Measurements from ENCODE around the gene GCHFR.

Gene GCHFR

DNA sequence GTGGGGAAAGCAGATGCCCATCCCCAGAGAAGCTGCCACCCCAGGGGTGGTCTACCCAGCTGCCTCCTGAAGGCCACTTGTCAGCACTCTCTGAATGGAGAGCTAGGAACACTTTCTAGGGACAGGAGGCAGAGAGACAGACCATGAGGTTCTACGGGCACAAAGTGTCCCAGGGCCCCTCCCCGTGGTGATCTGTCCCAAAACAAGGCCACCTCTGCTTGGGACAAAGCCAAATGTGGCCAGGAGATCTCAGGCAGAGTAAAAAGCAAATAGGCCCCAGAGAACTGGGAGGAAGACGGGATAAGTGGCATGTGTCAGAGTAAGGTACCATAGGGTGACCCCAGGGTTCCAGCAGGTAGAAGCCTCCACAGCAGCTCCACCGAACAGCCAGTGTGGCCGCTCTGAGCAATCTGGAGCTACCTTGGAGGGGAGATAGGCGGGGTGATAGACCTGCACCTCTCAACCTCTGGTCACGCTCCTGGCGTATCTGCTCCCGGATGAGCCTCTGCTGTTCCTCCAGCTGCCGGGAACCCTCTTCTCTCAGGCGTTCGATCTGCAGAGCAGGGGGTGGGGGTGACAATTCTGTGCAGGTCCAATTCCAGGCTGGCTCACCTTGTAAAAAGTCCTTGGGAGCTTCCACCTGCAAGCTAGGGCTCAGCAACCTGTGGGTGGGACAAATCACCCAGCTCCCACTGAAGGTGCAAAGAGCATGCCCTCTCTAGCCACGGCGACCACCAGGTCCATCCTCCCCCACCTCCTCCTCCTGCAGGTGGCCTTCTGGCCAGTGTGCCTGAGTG, 12.1 kb downstream of the GCHFR start:
- no peaks in the 10 kb centered on the region for H3K9me3 ChIP-seq (ENCODE audit: low read depth, low read length)
- H3K9ac ChIP-seq (ENCODE audit: insufficient read length): no peak overlapping the region
- DNase-seq (ENCODE audit: low read depth, low spot score): no peak
- peaks cover 34% of the 10 kb centered on the region; the same call in 1 of the 2 replicates for H3K36me3 ChIP-seq (ENCODE audit: insufficient read depth, low read length)
- TF ChIP-seq POLR2AphosphoS5 (IDR thresholded peaks at IDR 0.05; ENCODE audit: borderline replicate concordance, low read depth, low read length) (no peak), FOXP2 (optimal IDR thresholded peaks at IDR 0.05; ENCODE audit: control extremely low read depth, extremely low read length, insufficient read depth) (no peak), EZH2 (IDR thresholded peaks at IDR 0.05) (no peak)
- H3K4me3 ChIP-seq: no peak overlapping the region
- no peak overlapping the region for H3K27ac ChIP-seq

GRCh38 chr15:40776537-40777141, 12.8 kb downstream of the GCHFR start:
- TF ChIP-seq EZH2 (IDR thresholded peaks at IDR 0.05) (no peak), FOXP2 (optimal IDR thresholded peaks at IDR 0.05; ENCODE audit: control extremely low read depth, extremely low read length, insufficient read depth) (no peak), POLR2AphosphoS5 (IDR thresholded peaks at IDR 0.05; ENCODE audit: borderline replicate concordance, low read depth, low read length) (no peak)
- no peak overlapping the region for H3K4me3 ChIP-seq
- H3K9ac ChIP-seq (ENCODE audit: insufficient read length): no peak overlapping the region
- H3K36me3 ChIP-seq (ENCODE audit: insufficient read depth, low read length): peaks cover 34% of the 10 kb centered on the region; the same call in 1 of the 2 replicates
- H3K9me3 ChIP-seq (ENCODE audit: low read depth, low read length): no peaks in the 10 kb centered on the region
- DNase-seq (ENCODE audit: low read depth, low spot score): no peak
- H3K27ac ChIP-seq: no peak overlapping the region

- DNase-seq (ENCODE audit: low read depth, low spot score): no peak
- H3K36me3 ChIP-seq (ENCODE audit: insufficient read depth, low read length): peaks cover 15% of the 10 kb centered on the region; the same call in 1 of the 2 replicates
- H3K9me3 ChIP-seq (ENCODE audit: low read depth, low read length): no peaks in the 10 kb centered on the region
- no peak overlapping the region for H3K27ac ChIP-seq
- H3K9ac ChIP-seq (ENCODE audit: insufficient read length): no peak overlapping the region
- no peak for TF ChIP-seq POLR2AphosphoS5 (IDR thresholded peaks at IDR 0.05; ENCODE audit: borderline replicate concordance, low read depth, low read length)
- TF ChIP-seq EZH2 (IDR thresholded peaks at IDR 0.05): no peak
- TF ChIP-seq FOXP2 (optimal IDR thresholded peaks at IDR 0.05; ENCODE audit: control extremely low read depth, extremely low read length, insufficient read depth): no peak
- H3K4me3 ChIP-seq: no peak overlapping the region
Observed at GRCh38 chr15:40782609-40783227, 18.9 kb downstream of the GCHFR start.

GRCh38 chr15:40785164-40785563, 21.3 kb downstream of the GCHFR start:
- Histone ChIP-seq H3K9me3 (ENCODE audit: low read depth, low read length) (no peaks in the 10 kb centered on the region), H3K4me3 (no peak overlapping the region), H3K27ac (no peak overlapping the region), H3K9ac (ENCODE audit: insufficient read length) (no peak overlapping the region), H3K36me3 (ENCODE audit: insufficient read depth, low read length) (no peaks in the 10 kb centered on the region)
- no peak for TF ChIP-seq POLR2AphosphoS5 (IDR thresholded peaks at IDR 0.05; ENCODE audit: borderline replicate concordance, low read depth, low read length)
- no peak for TF ChIP-seq FOXP2 (optimal IDR thresholded peaks at IDR 0.05; ENCODE audit: control extremely low read depth, extremely low read length, insufficient read depth)
- no peak for TF ChIP-seq EZH2 (IDR thresholded peaks at IDR 0.05)
- DNase-seq (ENCODE audit: low read depth, low spot score): no peak

DNA sequence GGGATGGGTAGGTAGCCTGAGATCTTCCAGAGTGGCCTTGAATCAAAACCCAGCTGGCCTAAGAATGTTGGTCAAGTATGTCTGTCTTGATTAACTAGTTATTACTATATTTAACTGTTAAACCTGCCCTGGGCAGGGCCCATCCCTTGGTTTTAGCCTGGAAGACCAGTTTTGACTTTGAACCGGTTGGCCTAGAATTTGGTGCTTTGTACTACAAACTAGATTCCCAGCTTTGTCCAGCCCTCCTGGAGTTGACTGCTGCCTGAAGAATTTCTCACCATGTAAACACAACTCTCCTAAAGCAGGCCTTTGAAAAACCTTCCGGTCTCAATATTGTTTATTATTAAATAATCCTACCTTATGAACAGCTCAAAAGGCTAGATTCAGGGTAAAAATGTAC, 21.9 kb downstream of the GCHFR start:
- Histone ChIP-seq H3K36me3 (ENCODE audit: insufficient read depth, low read length) (no peaks in the 10 kb centered on the region), H3K27ac (no peak overlapping the region), H3K4me3 (no peak overlapping the region), H3K9ac (ENCODE audit: insufficient read length) (no peak overlapping the region), H3K9me3 (ENCODE audit: low read depth, low read length) (no peaks in the 10 kb centered on the region)
- TF ChIP-seq FOXP2 (optimal IDR thresholded peaks at IDR 0.05; ENCODE audit: control extremely low read depth, extremely low read length, insufficient read depth): no peak
- no peak for TF ChIP-seq POLR2AphosphoS5 (IDR thresholded peaks at IDR 0.05; ENCODE audit: borderline replicate concordance, low read depth, low read length)
- no peak for TF ChIP-seq EZH2 (IDR thresholded peaks at IDR 0.05)
- DNase-seq (ENCODE audit: low read depth, low spot score): no peak

DNA sequence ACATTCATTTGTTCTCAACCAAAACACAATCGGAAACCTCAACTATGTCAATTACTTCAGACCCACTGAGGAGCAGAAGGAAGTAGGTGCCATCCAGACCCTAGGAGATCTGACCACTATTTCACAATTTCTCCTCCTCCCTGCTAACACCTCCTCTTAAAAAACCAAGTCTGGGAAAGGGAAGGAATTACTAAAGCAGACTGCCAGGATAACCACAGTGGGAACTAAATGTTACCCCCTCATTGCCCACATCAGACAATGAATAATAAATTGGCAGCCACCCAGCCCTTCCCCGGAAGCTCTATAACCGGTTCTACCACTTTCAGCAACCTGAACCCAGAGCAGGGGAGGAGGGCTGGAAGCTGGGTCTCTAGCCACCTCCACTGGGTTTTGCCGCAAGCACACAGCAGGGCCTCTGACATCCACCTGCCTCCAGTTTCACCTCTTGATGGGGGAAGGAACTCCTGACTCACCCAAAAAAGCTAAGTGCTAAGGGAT, 23.5 kb downstream of the GCHFR start:
- DNase-seq (ENCODE audit: low read depth, low spot score): no peak
- 0 out of 2 replicates have a peak, but pooled peaks cover 3% of the 10 kb centered on the region for H3K36me3 ChIP-seq (ENCODE audit: insufficient read depth, low read length)
- no peaks in the 10 kb centered on the region for H3K9me3 ChIP-seq (ENCODE audit: low read depth, low read length)
- TF ChIP-seq POLR2AphosphoS5 (IDR thresholded peaks at IDR 0.05; ENCODE audit: borderline replicate concordance, low read depth, low read length) (no peak), FOXP2 (optimal IDR thresholded peaks at IDR 0.05; ENCODE audit: control extremely low read depth, extremely low read length, insufficient read depth) (no peak), EZH2 (IDR thresholded peaks at IDR 0.05) (no peak)
- H3K27ac ChIP-seq: no peak overlapping the region
- no peak overlapping the region for H3K9ac ChIP-seq (ENCODE audit: insufficient read length)
- no peak overlapping the region for H3K4me3 ChIP-seq

GRCh38 chr15:40787991-40788390, 24.1 kb downstream of the GCHFR start:
- Histone ChIP-seq H3K9me3 (ENCODE audit: low read depth, low read length) (no peaks in the 10 kb centered on the region), H3K9ac (ENCODE audit: insufficient read length) (no peak overlapping the region), H3K27ac (no peak overlapping the region), H3K4me3 (no peak overlapping the region), H3K36me3 (ENCODE audit: insufficient read depth, low read length) (0 out of 2 replicates have a peak, but pooled peaks cover 5% of the 10 kb centered on the region)
- DNase-seq (ENCODE audit: low read depth, low spot score): no peak
- TF ChIP-seq FOXP2 (optimal IDR thresholded peaks at IDR 0.05; ENCODE audit: control extremely low read depth, extremely low read length, insufficient read depth) (no peak), POLR2AphosphoS5 (IDR thresholded peaks at IDR 0.05; ENCODE audit: borderline replicate concordance, low read depth, low read length) (no peak), EZH2 (IDR thresholded peaks at IDR 0.05) (no peak)

GRCh38 chr15:40789119-40789518, 25.3 kb downstream of the GCHFR start:
- Histone ChIP-seq H3K4me3 (no peak overlapping the region), H3K9ac (ENCODE audit: insufficient read length) (no peak overlapping the region), H3K36me3 (ENCODE audit: insufficient read depth, low read length) (0 out of 2 replicates have a peak, but pooled peaks cover 5% of the 10 kb centered on the region), H3K9me3 (ENCODE audit: low read depth, low read length) (no peaks in the 10 kb centered on the region), H3K27ac (no peak overlapping the region)
- TF ChIP-seq POLR2AphosphoS5 (IDR thresholded peaks at IDR 0.05; ENCODE audit: borderline replicate concordance, low read depth, low read length) (no peak), EZH2 (IDR thresholded peaks at IDR 0.05) (no peak), FOXP2 (optimal IDR thresholded peaks at IDR 0.05; ENCODE audit: control extremely low read depth, extremely low read length, insufficient read depth) (no peak)
- DNase-seq (ENCODE audit: low read depth, low spot score): no peak

Data from SK-N-MC (cell line).